NCI-H460 (cell line): Measurements from ENCODE around the gene IL6R. TPM values are rescaled to one million over a fixed set of nuclear protein-coding genes. Genes with fewer than 3 reads are reported as not detected.
A peak's percentile ranks its signal among the peaks of the same experiment; 100 is the strongest.

ENCODE experiments used
- DNase-seq: peaks from one replicate; pipeline ENCODE4 v3.0.0-alpha.2; 2016; ENCODE audit warnings: low read depth; ENCODE audit errors: extremely low read depth
- total RNA-seq: library from RNA; depleted of rRNA; stranded (reverse); fragments of >200 nt; shearing (Covaris generic); gene quantifications from 2 replicates; pipeline ENCODE4 v1.2.3, GENCODE V29; 2014

The IL6R gene
- total RNA-seq, 1 experiment from 2014 or later: 4.9 TPM

DNA sequence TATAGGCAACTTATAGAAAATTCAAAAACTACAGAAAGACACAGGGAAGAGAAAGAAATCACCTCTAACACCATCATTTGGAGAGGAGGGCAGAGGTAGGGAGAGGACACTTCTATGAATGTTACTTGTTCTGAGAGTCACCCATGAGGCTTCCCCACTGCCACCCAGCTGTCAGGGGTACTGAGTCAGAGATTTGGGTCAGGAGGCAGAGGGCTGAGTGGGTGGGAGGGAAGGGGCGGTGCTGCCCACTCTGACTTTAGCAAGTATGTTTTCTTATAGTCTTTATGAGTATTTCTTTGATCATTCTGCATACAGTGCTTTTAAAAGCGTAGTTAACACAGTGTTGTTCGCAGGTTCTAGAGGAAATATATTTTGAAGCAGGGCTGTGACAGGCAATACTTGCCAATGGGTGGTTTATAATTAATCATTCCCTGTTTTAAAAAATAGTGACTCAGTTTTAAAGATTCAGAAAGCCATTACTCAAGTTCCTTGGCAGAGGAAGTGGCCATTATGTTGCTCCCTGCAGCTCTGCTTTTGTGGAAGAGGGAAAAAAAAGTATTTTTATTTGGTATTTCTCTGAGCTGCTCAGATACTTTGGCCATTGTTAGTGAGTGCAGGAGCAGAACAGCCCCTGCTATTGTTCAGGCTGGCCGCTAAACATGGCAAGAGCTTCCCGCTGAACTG is 18.3 kb downstream of the IL6R start:
- no peak for DNase-seq

DNA sequence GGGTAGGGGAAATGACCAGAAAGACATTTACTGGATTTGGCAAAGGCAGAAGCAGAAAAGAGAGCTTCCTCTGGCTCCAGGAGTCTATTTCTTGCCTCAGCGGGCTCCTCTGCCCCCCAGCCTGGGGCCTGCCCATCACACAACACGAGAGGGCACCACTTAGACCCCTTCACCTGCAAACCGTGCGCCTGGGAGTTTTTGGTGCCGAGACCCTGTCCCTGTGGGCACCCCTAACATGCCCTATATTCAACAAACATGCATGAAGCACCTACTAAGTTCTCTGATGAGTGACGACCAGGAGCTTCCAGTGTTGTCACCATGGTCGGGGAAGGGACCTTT is 18.8 kb downstream of the IL6R start:
- DNase-seq: no peak

DNA sequence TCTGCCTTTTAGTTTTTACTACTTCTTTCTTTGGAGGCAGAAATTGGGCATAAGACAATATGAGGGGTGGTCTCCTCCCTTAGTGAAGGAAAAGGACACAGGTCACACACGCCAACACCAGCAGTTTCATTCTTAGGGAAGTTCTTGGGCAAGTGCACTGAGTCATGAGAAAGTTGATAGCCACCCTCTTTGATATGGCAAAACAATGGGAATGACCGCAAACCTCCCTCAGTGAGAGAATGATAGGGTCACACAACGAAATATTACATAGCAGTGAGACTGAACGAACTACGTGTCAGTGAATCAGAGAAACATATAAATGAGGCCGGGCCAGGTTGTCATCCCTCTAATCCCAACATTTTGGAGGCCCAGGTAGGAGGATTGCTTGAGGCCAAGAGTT is 20.0 kb downstream of the IL6R start:
- DNase-seq: no peak

DNA sequence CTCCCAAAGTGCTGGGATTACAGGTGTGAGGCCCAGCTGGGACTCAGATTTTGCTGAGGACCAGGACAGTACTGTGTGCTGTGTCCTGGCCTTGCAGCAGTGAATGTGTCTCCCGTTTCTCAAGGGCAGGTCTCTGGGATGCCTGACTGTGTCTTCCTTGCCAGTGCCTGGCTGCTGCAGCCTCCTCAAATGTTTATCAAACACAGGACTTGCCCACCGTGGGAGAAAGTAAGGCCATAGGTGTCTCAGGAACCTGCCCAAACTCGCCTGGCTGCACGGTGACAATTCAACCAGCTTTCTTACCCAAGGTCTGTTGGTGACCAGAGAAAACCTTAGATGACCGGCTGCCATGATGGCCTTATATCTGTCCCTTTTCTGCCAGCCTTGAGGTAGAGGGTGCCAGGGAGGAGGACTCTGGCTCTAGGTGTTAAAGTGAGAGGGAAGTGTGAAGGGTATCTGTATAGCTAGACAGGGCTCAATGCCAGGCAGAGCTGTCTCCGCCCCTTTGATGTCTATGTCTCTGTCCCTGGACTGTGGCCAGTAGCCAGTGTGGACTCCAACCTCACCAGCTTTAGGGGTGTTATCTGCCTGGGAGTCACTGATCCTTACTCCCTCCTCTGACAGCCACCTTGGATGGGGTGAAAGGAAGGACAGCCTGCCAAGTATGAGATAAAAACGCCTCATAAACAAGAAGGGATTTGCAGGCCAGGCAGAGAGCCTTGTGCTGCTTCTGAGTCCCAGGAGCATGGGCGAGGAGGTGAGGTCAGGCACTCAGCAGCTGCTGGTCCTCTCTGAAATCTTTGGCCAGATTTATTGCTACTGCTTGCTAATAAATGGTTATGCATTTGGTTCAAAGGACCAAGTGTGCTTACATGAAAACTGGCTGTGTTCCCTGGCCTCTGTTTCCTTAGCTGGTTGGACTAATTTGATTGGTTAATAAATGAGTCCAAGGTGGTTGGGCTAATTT is 22.3 kb downstream of the IL6R start:
- peak; percentile 52 for DNase-seq

DNA sequence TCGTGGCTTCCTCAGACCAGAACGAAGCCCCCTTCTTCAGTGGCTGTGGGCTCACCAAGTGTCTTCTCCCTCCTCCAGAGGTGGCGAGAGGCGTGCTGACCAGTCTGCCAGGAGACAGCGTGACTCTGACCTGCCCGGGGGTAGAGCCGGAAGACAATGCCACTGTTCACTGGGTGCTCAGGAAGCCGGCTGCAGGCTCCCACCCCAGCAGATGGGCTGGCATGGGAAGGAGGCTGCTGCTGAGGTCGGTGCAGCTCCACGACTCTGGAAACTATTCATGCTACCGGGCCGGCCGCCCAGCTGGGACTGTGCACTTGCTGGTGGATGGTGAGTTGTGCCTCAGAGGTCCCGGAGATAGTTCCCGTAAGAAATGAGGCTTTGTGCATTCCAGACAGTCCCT is 24.0 kb downstream of the IL6R start:
- DNase-seq: no peak

DNA sequence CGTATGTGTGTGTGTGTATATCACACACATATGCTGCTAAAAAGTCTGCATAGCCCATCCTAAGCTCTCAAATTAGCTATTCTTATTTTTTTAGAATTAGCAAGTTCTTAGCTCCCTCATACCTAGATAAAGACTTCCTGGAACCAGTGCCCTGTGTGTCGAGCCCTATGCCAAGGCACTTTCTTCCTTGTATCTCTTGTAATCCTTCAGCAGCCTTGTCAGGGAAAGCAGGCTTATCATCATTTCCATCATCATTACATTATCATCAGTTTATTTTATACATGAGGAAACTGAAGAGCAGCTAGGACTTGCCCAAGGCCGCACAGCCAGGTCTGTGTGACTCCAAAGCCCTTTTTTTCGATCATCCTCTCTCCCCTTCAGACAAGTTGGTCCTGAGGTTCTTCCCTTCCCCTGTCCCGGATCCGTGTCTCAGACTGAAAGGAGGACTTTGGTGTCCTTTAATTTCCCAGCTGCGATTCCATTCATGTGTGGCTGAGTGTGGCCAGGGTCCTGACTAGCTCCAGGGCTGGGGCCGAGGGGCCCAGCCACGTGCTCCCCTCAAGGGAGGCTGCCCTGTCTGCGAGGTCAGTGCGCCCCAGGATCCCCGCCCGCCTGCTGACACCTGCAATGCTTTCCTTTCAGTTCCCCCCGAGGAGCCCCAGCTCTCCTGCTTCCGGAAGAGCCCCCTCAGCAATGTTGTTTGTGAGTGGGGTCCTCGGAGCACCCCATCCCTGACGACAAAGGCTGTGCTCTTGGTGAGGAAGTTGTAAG is 24.9 kb downstream of the IL6R start:
- no peak for DNase-seq

DNA sequence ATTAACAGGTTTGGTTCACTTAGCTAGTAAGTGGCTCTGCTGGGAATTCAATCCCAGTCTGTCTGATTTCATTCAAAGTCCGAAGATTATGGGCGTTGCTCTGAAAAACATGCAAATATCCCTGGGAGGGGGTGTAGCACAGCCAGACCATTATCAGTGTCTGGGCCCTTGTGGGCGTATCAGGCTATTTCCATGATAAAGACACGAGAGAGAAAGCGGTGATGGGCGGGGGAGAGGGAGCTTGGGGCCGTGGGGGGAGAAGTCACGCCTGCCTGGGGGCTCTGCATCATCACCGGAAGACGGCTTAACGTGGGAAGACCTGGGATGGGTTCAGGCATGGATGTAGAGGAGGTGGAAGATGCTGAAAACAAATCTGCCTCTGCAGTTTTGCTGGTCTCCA is 25.8 kb downstream of the IL6R start:
- no peak for DNase-seq

DNA sequence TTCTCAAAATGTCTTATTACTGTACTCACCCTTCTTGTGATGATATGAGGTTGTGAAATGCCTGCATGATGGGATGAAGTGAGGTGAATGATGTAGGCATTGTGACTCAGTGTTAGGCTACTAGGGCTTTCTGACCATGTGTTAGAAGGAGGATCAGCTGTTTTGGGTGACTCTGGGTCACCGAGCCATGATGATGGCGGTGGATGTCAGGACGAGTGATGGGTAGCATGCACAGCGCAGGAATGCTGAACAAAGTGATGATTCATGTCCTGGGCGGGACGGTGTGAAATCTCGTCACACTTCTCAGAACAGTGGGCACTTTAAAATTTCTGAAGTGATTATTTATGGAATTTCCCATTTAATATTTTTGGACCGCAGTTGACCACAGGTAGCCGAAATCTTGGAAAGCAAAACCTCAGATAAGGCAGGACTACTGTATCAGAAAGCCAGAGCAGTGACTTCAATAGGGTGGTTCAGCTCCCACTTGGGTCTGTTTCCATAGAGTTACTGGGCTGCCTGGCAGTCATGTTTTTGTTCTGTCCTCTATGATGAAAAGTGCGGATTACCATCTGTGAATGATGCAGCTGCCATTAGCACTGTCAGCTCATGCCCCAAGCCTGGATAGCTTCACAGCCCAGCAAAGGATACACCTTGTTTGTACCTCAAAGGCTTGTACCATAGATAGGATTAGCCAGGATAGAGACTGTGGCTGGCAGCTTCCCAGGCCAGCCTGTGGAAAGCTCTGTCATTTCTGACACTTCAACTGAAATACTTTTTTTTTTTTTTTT is 26.6 kb downstream of the IL6R start:
- DNase-seq: peak; percentile 92

DNA sequence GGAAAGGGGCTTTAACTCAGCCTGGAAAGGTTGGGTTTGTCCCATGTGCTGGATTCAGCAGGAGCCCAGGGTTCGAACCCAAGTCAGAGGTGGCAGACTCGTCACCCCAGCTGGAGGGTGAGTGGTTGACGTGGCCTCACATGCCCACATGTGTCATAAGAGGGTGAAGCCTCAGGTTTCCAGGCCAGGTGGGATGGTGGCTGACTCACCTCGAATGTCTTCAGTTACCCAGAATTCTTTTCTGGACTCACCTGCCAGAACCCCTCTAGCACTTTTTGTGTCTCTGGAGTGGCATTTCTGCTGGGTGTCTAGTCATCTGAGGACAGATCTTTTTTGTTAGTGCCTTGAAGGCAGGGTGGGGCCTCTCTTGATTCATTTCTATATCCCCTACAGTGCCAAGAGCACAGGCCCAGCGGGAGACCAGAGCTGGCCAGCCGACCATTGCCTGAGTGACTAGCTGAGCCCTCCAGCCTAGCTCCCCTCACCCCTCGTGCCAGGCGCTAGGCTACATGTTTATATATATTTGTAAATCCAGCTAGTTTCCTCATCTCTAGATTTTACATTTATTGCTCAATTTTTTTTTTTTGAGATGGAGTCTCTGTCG is 28.1 kb downstream of the IL6R start:
- DNase-seq: no peak

DNA sequence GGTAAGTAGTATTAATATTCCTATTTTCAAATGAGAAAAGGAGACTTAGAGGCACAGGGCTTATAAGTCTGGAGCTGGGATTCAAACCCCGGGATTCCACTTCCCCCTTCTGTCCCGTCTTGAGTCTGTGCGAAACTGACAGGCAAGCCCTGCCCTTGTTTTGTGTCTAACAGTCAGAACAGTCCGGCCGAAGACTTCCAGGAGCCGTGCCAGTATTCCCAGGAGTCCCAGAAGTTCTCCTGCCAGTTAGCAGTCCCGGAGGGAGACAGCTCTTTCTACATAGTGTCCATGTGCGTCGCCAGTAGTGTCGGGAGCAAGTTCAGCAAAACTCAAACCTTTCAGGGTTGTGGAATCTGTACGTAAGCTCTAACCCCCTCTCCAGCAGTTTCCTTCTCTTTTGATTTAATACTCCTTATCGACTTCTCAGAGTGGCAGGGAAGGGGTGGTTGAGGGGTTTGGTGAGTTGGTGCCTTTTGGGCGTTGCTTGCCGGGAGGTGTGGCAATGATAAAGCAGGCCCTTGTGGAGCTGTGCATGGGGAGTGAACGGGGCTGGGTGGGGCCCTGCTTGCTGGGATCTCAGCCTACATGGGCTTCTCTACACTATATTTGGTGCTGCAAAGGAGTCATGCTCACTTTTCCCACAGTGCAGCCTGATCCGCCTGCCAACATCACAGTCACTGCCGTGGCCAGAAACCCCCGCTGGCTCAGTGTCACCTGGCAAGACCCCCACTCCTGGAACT is 29.4 kb downstream of the IL6R start:
- DNase-seq: no peak

DNA sequence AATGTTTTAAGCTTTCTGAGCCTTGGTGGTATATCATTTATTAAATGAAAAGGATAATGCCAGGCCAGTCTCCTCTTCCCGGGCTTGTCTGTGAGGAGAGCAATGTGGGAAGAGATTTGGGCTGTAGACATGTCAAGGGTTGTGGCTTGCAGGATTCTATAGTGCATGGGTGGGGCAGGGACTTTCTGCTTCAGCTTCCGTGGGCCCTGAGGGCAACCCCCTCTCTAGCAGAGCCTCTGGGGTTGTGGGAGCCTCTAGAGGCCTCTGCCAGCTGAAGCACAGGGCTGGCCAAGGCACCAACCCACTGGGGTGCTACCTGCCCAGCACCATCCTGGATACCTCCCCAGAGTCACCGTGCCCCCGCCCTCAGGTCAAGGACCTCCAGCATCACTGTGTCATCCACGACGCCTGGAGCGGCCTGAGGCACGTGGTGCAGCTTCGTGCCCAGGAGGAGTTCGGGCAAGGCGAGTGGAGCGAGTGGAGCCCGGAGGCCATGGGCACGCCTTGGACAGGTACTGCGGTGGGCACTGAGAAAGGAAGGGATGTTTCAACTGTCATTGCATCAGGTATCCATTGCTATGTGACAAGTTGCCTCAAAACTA is 30.6 kb downstream of the IL6R start:
- no peak for DNase-seq

DNA sequence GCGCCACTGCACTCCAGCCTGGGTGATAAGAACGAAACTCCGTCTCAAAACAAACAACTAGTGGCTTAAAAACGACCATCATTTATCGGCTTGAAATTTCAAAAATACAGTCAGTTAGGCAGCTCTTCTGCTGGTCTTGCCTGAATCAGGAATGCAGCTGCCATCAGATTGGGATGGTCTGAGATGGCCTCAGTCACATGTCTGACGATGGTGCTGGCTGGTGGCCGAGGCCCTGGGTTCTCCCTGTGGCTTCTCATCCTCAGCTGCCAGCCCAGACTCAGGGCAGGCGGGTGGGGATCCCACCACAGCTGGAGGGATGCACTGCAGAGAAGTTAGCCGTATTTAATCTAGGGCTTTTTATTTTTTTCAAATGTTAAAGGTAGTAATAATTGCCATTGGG is 31.3 kb downstream of the IL6R start:
- no peak for DNase-seq

DNA sequence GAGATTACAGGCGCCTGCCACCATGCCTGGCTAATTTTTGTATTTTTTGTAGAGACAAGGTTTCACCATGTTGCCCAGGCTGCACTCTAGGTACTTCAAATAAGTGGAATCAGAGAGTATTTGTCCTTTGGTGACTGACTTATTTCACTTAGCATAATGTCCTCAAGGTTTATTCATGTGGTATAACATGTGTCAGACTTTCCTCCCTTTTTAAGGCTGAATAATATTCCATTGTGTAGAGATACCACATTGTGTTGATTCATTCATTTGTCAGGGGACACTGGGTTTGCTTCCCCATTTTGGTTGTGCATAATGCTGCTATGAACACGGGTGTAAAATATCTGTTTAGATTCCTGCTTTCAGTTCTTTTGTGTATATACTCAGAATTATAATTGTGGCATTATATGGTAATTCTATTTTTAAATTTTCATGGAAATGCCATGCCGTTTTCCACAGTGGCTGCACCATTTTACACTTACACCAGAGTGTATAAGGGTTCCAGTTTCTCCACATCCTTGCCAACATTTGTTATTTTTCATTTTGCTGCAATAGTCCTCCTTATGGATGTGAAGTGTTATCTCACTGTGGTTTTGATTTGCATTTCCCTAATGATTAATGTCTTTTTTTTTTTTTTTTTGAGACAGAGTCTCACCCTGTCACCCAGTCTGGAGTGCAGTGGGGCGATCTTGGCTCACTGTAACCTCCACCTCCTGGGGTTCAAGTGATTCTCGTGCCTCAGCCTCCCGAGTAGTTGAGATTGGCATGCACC is 35.1 kb downstream of the IL6R start:
- DNase-seq: no peak

DNA sequence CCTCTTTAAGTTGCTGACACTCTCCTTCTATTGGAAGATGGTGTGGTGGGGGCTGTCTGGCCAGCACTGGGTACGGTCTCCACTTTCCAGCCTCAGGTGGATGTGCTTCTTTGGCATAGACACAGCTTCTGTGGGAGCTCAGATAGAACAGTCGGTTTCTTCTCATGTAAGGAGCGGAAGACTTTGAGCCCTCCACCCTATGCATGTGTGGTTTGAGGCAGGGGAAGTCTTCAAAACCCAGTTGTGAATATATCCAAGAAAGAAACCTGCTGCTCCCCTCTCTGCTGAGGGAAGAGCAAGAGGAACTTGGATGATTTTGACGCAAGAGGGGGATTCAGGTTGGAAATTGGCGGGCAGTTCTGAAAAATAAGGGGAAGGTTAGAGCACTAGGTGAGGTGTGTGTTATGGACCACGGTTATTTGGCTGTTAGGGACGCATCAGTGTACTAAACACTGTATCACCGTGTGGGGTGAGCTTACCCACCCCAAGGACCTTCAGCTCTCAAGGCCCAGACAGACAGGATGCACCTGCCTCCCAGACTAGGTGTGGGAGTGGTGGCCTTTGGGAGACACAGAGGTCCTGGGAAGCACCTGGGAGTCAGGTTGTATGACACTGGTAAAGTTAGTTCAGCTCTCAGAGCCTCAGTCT is 36.2 kb downstream of the IL6R start:
- DNase-seq: no peak

DNA sequence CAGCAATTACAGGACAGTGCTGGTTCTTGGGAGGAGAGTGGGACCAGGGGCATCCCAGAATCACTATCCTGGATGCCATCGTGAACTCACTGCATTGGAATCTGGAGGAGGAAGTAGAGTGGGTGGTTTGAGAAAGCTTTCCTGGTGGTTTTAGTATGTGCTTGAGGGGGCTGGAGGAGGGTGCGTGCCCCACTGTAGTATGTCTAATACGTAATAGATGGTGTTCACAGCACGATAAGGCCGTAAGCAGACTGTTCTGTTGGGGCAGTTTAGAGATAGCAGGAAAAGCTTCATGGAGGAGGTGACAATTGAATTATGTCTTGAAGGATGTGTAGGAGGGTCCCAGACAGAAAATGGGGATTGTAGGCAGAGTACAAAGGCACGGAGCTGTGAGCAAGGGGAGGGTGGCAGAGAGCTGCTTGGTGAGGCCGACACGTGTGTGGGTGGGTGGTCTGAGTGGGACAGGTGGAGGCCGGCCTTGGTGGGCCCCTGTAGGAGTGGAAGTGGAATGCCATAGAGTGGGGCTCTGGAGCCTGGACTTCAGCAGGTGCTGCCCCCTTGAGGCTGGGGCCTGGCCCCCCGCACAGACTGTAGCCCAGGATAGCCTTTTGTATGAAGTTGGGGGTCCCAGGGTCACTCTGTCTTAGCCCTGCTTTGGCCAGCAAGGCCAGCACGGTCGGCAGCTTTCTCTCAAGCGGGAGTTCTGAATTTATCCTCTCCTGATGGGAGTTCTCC is 37.0 kb downstream of the IL6R start:
- DNase-seq: no peak

DNA sequence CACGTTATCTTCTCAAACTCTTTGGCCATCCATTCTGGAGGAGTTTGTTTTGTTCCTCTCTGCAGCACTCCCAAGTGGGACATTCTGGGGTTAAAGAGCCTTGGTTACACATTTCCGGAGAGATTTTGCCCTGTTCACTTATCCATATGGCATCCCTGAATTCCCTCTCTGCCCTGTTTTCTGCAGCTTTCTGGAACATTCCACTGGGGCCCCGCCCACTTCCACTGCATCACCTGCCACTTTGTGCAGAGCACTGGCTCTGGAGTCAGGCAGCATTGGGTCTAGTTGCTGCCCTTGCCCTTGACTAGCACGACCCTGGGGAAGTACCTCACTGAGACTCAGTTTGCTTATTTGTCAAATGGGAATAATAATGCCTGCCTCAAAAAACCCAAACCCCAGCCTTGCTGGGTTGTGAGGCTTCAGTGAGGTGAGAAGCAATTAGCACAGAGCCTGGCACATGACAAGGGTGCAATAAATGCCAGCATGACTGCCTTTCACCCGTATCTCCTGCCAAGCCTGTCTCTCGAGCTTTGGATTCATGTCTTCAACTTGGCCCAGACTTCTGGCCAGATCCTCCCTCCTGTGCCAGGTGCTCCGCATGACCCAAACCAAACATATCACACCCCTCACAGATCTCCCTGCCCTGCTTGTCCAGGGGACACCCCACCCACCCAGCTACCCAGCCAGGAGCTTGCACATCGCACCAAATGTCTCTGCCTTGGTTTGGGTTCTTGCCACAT is 38.3 kb downstream of the IL6R start:
- DNase-seq: no peak
